Esophagus muscularis mucosa (tissue), 4 donors: ENCODE measurements around the gene RPL39. TPM values are rescaled to one million over a fixed set of nuclear protein-coding genes. Genes with fewer than 3 reads are reported as not detected.

ENCODE experiments used
- DNase-seq: peaks from one replicate; pipeline ENCODE4 v3.0.0-alpha.2; 2017; ENCODE audit errors: extremely low spot score
- H3K27ac ChIP-seq, 4 donors: fragments of 200-600 bp; sonication (generic); replicated peaks in 1 of 4; 1 replicate in 3 of 4; 2 replicates in 1 of 4; pipeline ENCODE4 v1.5.1; 2016 to 2019; ENCODE audit warnings: mild to moderate bottlenecking in 1 of 4
- H3K27me3 ChIP-seq, 4 donors: fragments of 200-600 bp; sonication (generic); one replicate each; pipeline versions ENCODE4 v1.5.1 to v1.6.0; 2016 to 2019
- H3K36me3 ChIP-seq, 4 donors: fragments of 200-600 bp; sonication (generic); one replicate each; pipeline ENCODE4 v1.5.1; 2016 to 2019
- H3K4me1 ChIP-seq, 4 donors: fragments of 200-600 bp; sonication (generic); one replicate each; pipeline ENCODE4 v1.5.1; 2016 to 2019
- H3K4me3 ChIP-seq, 4 donors: fragments of 200-600 bp; sonication (generic); 1 replicate in 2 of 4; 2 replicates in 2 of 4; pipeline ENCODE4 v1.5.1; 2016 to 2019; ENCODE audit warnings: mild to moderate bottlenecking in 4 of 4, moderate library complexity in 1 of 4
- H3K9me3 ChIP-seq, 4 donors: fragments of 200-600 bp; sonication (generic); 1 replicate in 3 of 4; 2 replicates in 1 of 4; pipeline ENCODE4 v1.5.1; 2016 to 2019
- CTCF ChIP-seq, 3 experiments: fragments of 200-600 bp in 2 of 3; fragments of 450-650 bp in 1 of 3; sonication (generic) in 2 of 3; IDR thresholded peaks; one replicate each; pipeline ENCODE4 v1.5.1; 2017 to 2019; ENCODE audit warnings: antibody characterized with exemption in 3 of 3, mild to moderate bottlenecking in 2 of 3, moderate library complexity in 1 of 3
- EP300 ChIP-seq: sonication (generic); formaldehyde crosslinking; IDR thresholded peaks from one replicate; pipeline ENCODE4 v1.6.1; 2017; ENCODE audit warnings: antibody characterized with exemption
- POLR2A ChIP-seq: fragments of 450-650 bp; IDR thresholded peaks from one replicate; pipeline ENCODE4 v1.6.1; 2017; ENCODE audit warnings: antibody characterized with exemption, moderate library complexity, mild to moderate bottlenecking, low read depth
- POLR2AphosphoS5 ChIP-seq, 2 donors: sonication (generic); formaldehyde crosslinking; IDR thresholded peaks; one replicate each; pipeline ENCODE4 v1.6.1; 2017; ENCODE audit warnings: antibody characterized with exemption in 2 of 2
- WGBS: methylation state at CpG from one replicate; pipeline ENCODE4 v1.1.5; 2018; 5-methylcytosine and 5-hydroxymethylcytosine counted together
- intact Hi-C: fragments of 100-400 bp; cut with DNase I; formaldehyde crosslinking; loops from one replicate; pipeline ENCODE4 v1.15.1; 2023
- total RNA-seq, 4 donors: library from RNA; depleted of rRNA; stranded (reverse); fragments of >200 nt; gene quantifications; one replicate each; pipeline versions ENCODE4 v1.1.0 to v1.2.1, GENCODE V29; 2016

RPL39 gene
- total RNA-seq, 4 donors from 2014 or later = 593 to 7,104 (median 2,426) TPM

- Histone ChIP-seq H3K4me3 (no peak overlapping the region), H3K27ac (no peak overlapping the region), H3K4me1 (peaks cover 5 to 12% (median 11%) of the 10 kb centered on the region in 4 donors), H3K36me3 (no peaks in the 10 kb centered on the region), H3K27me3 (peaks cover 0 to 15% (median 3%) of the 10 kb centered on the region in 4 donors), H3K9me3 (no peaks in the 10 kb centered on the region)
- 61% methylated on average over 7 of the region's 7 CpGs for WGBS
- no peak for DNase-seq
- intact Hi-C loops = no loop called here
- TF ChIP-seq CTCF (IDR thresholded peaks at IDR 0.05) = no peak
- no peak for TF ChIP-seq POLR2A
- TF ChIP-seq EP300 = no peak
- no peak for TF ChIP-seq POLR2AphosphoS5 (IDR thresholded peaks at IDR 0.05)
Observed at GRCh38 chrX:119763181-119763580, 28.2 kb downstream of the RPL39 start.

- intact Hi-C loops = no loop called here
Observed at GRCh38 chrX:119762718-119763117, 28.7 kb downstream of the RPL39 start.

GRCh38 chrX:119760026-119760877 is 31.2 kb downstream of the RPL39 start:
- Histone ChIP-seq H3K4me3 (no peak overlapping the region), H3K4me1 (peaks cover 5 to 17% (median 16%) of the 10 kb centered on the region in 4 donors), H3K27me3 (peaks cover 0 to 15% (median 3%) of the 10 kb centered on the region in 4 donors), H3K36me3 (no peaks in the 10 kb centered on the region), H3K27ac (no peak overlapping the region), H3K9me3 (no peaks in the 10 kb centered on the region)
- 82% methylated on average over 18 of the region's 18 CpGs for WGBS
- TF ChIP-seq POLR2AphosphoS5 (IDR thresholded peaks at IDR 0.05) = no peak
- no peak for TF ChIP-seq CTCF (IDR thresholded peaks at IDR 0.05)
- TF ChIP-seq POLR2A = no peak
- TF ChIP-seq EP300 = no peak
- intact Hi-C loops = no loop called here
- no peak for DNase-seq

More at GRCh38 chrX:119762718-119763117, 28.7 kb downstream of the RPL39 start:
- TF ChIP-seq EP300 (no peak), POLR2A (no peak), CTCF (IDR thresholded peaks at IDR 0.05) (no peak), POLR2AphosphoS5 (IDR thresholded peaks at IDR 0.05) (no peak)
- Histone ChIP-seq H3K4me1 (peaks cover 5 to 17% (median 16%) of the 10 kb centered on the region in 4 donors), H3K36me3 (no peaks in the 10 kb centered on the region), H3K27ac (no peak overlapping the region), H3K9me3 (no peaks in the 10 kb centered on the region), H3K27me3 (peaks cover 0 to 15% (median 3%) of the 10 kb centered on the region in 4 donors), H3K4me3 (no peak overlapping the region)
- DNase-seq = no peak
- 83% methylated on average over 3 of the region's 3 CpGs for WGBS

GRCh38 chrX:119759248-119759766 is 32.1 kb downstream of the RPL39 start:
- Histone ChIP-seq H3K9me3 (no peaks in the 10 kb centered on the region), H3K27ac (no peak overlapping the region), H3K27me3 (peaks cover 0 to 15% (median 3%) of the 10 kb centered on the region in 4 donors), H3K4me3 (peak overlapping the region; percentile 48 to 61 (median 50)), H3K4me1 (peaks cover 5 to 17% (median 16%) of the 10 kb centered on the region in 4 donors), H3K36me3 (no peaks in the 10 kb centered on the region)
- intact Hi-C loops = no loop called here
- TF ChIP-seq POLR2A (no peak), CTCF (IDR thresholded peaks at IDR 0.05) (no peak), EP300 (no peak), POLR2AphosphoS5 (IDR thresholded peaks at IDR 0.05) (no peak)
- DNase-seq = no peak
- 60% methylated on average over 28 of the region's 44 CpGs for whole genome bisulfite sequencing
